ENCODE measurements around the gene LGI1.
"Not testable (repeated sequence)": the region's sequence is repeated elsewhere in the genome, so short reads cannot be mapped to it uniquely, and the experiment has no call there.

LGI1 gene

GRCh38 chr10:93807371-93807770 is 49.6 kb downstream of the LGI1 start:
- DNase-seq (ENCODE audit: low spot score), result no peak

GRCh38 chr10:93812659-93813338 is 55.1 kb downstream of the LGI1 start:
- no peak for DNase-seq (ENCODE audit: low spot score)

GRCh38 chr10:93813507-93814465 is 56.0 kb downstream of the LGI1 start:
- peak; percentile 67 for DNase-seq (ENCODE audit: low spot score)

- no peak for DNase-seq (ENCODE audit: low spot score)
These were observed 57.8 kb downstream of the LGI1 start for GRCh38 chr10:93815304-93816096.

- peak; percentile 67 for DNase-seq (ENCODE audit: low spot score)
These were observed 58.5 kb downstream of the LGI1 start for GRCh38 chr10:93816123-93816747.

- DNase-seq (ENCODE audit: low spot score), result peak; percentile 47
These were observed 60.4 kb downstream of the LGI1 start for GRCh38 chr10:93818086-93818485.

GRCh38 chr10:93819520-93819919 is 61.8 kb downstream of the LGI1 start:
- DNase-seq (ENCODE audit: low spot score), result no peak

- no peak for DNase-seq (ENCODE audit: low spot score)
These were observed 62.7 kb downstream of the LGI1 start for GRCh38 chr10:93820434-93820833.

GRCh38 chr10:93821051-93821772 is 63.5 kb downstream of the LGI1 start:
- DNase-seq (ENCODE audit: low spot score), result no peak

- no peak for DNase-seq (ENCODE audit: low spot score)
These were observed 68.6 kb downstream of the LGI1 start for GRCh38 chr10:93826355-93826754.

GRCh38 chr10:93827056-93827804 is 69.5 kb downstream of the LGI1 start:
- no peak for DNase-seq (ENCODE audit: low spot score)

- not testable (repeated sequence) for DNase-seq (ENCODE audit: low spot score)
These were observed 73.3 kb downstream of the LGI1 start for GRCh38 chr10:93831065-93831464.

- no peak for DNase-seq (ENCODE audit: low spot score)
These were observed 78.0 kb downstream of the LGI1 start for GRCh38 chr10:93835770-93836169.

- no peak for DNase-seq (ENCODE audit: low spot score)
These were observed 80.1 kb downstream of the LGI1 start for GRCh38 chr10:93837822-93838221.

GRCh38 chr10:93838278-93838677 is 80.5 kb downstream of the LGI1 start:
- DNase-seq (ENCODE audit: low spot score), result no peak

GRCh38 chr10:93841961-93842360 is 84.2 kb downstream of the LGI1 start:
- no peak for DNase-seq (ENCODE audit: low spot score)

GRCh38 chr10:93844979-93845626 is 87.4 kb downstream of the LGI1 start:
- no peak for DNase-seq (ENCODE audit: low spot score)

Measured in D341Med (cell line).